NCI-H1694 (cell line): ENCODE data around the gene PLPP1.

Experiments
- DNase-seq: peaks from one replicate; lab custom pipeline; 2025; lab: John Stamatoyannopoulos, UW

The PLPP1 gene

DNA sequence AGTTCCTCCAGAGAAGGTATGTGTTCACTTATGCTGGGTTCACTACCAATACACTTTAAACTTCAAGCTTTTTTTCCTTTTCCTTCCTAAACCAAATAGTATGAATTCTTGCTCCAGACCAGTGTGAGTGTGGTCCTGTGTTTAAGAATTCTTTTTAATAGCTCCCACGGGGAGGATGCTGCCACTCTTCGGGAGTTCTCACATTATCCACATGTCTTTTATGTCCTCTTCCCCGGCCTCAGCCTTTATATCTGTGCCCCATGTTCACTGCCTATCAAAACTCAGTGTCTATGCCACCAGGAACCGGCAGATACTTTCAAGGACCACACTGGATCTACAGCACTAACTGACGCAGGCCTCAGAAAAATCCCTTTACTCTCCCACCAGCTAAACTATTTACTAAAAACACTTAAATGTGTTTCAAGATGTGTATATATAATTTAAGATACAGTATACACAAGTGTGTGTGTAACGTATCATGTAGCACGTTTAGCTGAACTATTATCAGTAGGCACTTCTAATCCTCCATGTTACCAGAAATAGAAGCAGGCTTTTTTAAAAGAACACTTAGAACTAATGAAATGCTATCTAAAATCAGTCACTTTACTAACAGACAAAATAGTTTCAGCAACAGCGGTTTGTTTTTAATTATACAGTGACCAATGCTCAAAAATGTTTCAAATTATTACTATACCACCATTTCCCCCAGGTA lies 88.0 kb downstream of the PLPP1 start:
- no peak for DNase-seq

GRCh38 chr5:55445791-55446190 lies 89.0 kb downstream of the PLPP1 start:
- DNase-seq: no peak

DNA sequence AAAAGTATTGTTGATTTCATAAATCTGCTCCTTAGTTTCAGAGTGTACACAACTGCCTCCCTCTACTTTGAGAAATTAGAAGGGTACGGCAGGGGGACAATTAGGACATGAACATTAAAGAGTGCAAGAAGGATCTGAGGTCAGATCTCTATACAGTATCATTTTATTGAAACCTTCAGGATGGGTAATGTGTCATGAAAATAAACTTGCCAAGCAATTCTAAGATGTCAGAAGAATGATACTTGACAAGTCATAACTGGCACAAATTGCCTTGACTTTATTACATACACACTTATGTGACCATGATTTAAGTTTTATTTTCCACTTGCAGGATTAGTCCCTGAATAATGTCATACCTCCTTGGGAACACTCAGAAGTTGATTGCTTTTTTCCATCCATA lies 92.8 kb downstream of the PLPP1 start:
- no peak for DNase-seq

- DNase-seq: no peak
These were observed 93.5 kb downstream of the PLPP1 start for GRCh38 chr5:55441107-55441771.

DNA sequence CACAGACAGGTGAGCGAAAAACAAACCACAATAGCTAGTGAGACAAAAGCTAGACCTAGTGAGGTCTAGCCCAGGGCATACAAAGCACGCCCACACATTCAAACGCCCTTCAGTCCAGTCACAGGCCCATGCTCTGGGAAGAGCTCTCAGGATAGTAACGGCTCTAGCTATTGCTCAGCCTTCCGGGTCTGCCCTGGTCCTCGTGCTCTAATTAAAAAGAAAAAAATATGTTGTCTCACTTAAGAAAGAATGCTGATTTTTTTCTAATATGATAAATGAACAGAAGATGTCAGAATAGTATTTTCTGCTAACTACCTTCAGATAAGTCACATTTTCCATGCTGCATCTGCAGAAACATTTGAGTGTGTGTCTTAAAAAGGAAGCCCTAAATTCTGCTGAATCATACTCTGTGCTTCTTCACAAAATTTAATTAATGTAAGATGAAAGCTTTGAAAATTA lies 94.5 kb downstream of the PLPP1 start:
- DNase-seq: no peak

DNA sequence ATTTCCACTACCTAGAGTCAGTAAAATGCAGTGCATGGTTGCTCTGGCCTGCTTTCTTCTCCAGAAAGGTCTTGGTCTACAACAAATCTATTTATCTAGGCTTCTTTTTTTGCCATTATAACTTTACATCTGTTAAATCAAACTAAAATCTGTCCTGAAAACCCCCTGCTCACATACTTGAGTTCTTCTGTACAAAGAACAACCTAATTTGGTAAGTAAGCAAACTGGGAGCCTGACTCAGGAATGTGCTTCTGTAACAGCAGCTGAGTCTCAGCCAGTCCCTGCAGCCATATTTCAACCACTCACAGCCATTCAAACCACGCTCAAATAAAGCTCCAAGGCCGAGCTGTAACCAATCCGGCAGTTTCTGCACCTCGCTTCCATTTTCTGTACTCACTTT lies 95.8 kb downstream of the PLPP1 start:
- DNase-seq: no peak

- DNase-seq: no peak
These were observed 96.9 kb downstream of the PLPP1 start for GRCh38 chr5:55437859-55438206.

GRCh38 chr5:55437452-55437851 lies 97.3 kb downstream of the PLPP1 start:
- DNase-seq: no peak

- no peak for DNase-seq
These were observed 102.2 kb downstream of the PLPP1 start for GRCh38 chr5:55432549-55432948.

DNA sequence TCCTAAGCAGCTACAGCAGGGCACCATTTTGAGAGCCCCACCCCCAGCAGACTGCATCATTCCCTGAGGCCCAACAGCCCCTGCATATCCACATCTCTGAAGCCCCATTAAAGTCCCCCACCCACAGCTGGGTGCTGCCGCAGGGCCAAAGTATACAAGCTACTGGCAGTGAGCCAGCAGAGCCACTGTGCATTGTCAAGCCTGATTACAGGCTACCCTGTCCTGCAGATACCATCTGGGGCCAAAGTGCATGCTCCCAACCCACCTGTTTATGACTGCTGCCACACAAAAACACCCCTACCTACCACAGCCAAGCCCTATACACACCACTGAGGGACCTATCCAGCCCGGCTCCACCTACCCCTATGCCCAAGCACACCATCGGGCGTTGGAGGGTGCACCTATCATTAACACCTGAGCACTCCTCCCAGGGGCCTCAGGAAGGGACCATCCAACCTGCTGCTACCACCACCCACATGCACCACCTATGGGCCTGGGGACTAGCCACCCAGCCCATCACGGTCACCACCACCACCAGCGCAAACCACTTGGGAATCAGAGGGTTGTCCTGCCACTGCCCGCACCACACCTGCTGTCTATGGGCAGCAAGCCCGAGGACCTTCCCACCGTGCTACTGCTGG lies 105.0 kb downstream of the PLPP1 start:
- DNase-seq: no peak

GRCh38 chr5:55429221-55429612 lies 105.5 kb downstream of the PLPP1 start:
- no peak for DNase-seq

DNA sequence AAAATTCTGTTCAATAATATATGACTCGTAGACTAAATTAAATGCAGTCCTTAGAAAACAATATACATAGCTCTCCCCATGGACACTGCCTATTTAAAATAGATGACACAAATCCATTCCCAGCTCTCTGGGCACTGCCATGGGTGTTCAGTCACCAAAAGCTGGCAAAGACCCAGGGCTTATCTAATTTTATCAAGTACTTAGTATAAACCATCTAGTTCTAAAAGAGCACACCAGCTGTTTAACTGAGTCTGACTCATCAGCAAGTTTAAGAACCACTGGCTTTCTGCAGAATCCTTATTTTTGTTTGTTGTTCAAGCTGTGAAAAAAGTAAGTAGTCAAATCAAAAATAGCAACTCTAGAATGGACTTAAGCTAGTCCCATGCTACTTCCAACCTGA lies 107.6 kb downstream of the PLPP1 start:
- DNase-seq: no peak

GRCh38 chr5:55426455-55426854 lies 108.3 kb downstream of the PLPP1 start:
- DNase-seq: no peak

DNA sequence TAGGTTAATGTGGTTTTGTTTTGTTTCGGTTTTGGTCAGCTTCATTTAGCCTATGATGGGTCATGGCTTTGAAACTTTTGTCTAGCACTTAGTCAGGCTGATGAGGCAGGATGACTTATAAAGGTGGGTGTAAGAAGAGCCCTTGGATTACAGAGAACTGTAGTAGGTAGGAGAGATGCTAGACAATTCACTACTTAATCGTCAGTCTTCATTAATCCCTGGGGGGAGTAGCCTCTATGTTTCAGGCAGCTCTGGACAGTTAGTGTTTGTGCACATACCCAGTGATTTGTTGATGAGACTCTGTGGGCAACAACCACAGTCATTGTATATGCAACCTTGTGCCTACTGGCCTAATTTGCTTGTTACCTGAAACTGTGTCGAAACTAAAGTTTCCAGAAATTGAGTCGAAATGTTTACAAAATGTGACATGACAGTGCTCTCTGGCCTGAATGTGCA lies 113.7 kb downstream of the PLPP1 start:
- no peak for DNase-seq

GRCh38 chr5:55418994-55419968 lies 115.5 kb downstream of the PLPP1 start:
- no peak for DNase-seq

GRCh38 chr5:55416306-55416705 lies 118.5 kb downstream of the PLPP1 start:
- DNase-seq: no peak

DNA sequence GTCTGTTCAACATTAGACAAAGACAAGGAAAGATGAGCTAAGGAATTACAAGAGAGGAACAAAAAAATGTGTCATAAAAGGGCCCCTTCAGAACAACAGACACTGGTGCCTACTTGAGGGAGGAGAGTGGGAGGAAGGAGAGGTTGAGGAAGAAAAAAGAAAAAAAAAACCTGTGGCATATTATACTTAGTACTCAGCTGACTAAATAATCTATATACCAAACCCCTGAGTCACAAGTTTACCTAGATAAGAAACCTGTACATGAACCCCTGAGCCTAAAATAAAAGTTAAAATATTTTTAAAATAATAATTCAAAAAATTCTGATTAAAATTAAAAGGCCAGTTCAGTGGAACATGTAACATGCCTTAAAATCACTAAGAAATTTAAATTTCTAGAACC lies 119.7 kb downstream of the PLPP1 start:
- no peak for DNase-seq

GRCh38 chr5:55413644-55414043 lies 121.1 kb downstream of the PLPP1 start:
- no peak for DNase-seq

GRCh38 chr5:55411876-55412275 lies 122.9 kb downstream of the PLPP1 start:
- no peak for DNase-seq

- DNase-seq: no peak
These were observed 123.9 kb downstream of the PLPP1 start for GRCh38 chr5:55410845-55411244.

DNA sequence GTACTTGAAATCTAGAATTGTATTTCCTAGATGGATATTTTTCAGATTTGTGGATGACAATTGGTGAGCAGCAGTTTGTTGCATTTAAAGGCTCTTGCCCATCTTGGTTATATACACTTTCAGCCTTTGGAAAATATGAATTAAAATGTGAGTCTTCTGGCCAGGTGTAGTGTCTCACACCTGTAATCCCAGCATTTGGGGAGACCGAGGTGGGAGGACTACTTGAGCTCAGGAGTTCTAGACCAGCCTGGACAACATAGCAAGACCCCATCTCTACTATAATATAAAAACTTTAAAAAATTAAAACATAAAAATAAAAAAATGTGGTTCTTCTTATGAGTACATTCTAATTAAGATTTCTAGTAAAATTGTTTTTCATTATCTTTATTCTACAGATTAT lies 125.0 kb downstream of the PLPP1 start:
- DNase-seq: no peak

- DNase-seq: no peak
These were observed 126.8 kb downstream of the PLPP1 start for GRCh38 chr5:55407984-55408383.
